HepG2 (cell line): ENCODE results near the gene ADAM10. TPM values are rescaled to one million over a fixed set of nuclear protein-coding genes. Genes with fewer than 3 reads are reported as not detected.
"Not testable (repeated sequence)": the region's sequence is repeated elsewhere in the genome, so short reads cannot be mapped to it uniquely, and the experiment has no call there.

Experiments
- ATAC-seq: fragments of 200-7000 bp; cut with Tn5 transposase; 3 replicates; pipeline ENCODE4 v1.9.1; 2020; ENCODE audit warnings: mild to moderate bottlenecking, moderate library complexity
- BruUV-seq: library from RNA; stranded (reverse); fragments of 400-500 nt; replicated peaks from 2 replicates; lab custom pipeline; 2021; lab: Mats Ljungman, UMichigan
- CTCF ChIA-PET: fragments of 300-600 bp; formaldehyde crosslinking; extraction: SDS; loops from one replicate; lab custom pipeline; 2021; ENCODE audit warnings: low total read pairs, inconsistent platforms, low intra/inter-chr PET ratio; lab: Yijun Ruan, JAX
- POLR2A ChIA-PET: fragments of 350-600 bp; sonication (Branson Sonifier 250); formaldehyde crosslinking; loops from one replicate; lab custom pipeline; 2020; ENCODE audit warnings: antibody characterized with exemption, inconsistent platforms; lab: Yijun Ruan, JAX
- DNase-seq: peaks from one replicate; pipeline ENCODE4 v3.0.0-alpha.2; 2015; ENCODE audit warnings: low spot score
- FAIRE-seq: peaks from 3 replicates; lab custom pipeline; 2011; peaks lifted over from hg19 to GRCh38; lab: Jason Lieb, UNC
- H2AFZ ChIP-seq: one replicate; pipeline ENCODE4 v1.6.1; 2011; ENCODE audit warnings: low read length, inconsistent platforms
- H3K27ac ChIP-seq: fragments of 300-600 bp; 3 replicates; pipeline ENCODE4 v1.8.0; 2011; ENCODE audit warnings: mixed run types, mild to moderate bottlenecking, mixed read lengths, low read length, inconsistent platforms; ENCODE audit not compliant: insufficient read depth; ENCODE audit errors: extremely low read length
- H3K27me3 ChIP-seq, 2 experiments: fragments of 200-600 bp in 1 of 2; 2 replicates in 1 of 2; 3 replicates in 1 of 2; pipeline versions ENCODE4 v1.6.0 to v1.8.0; 2011; ENCODE audit warnings: low read length in 2 of 2, mild to moderate bottlenecking in 2 of 2, moderate library complexity in 2 of 2, inconsistent platforms in 1 of 2; ENCODE audit not compliant: insufficient read depth in 2 of 2, control insufficient read depth in 1 of 2
- H3K36me3 ChIP-seq, 2 experiments: fragments of 200-600 bp in 1 of 2; replicated peaks in 1 of 2; 2 replicates in 1 of 2; 3 replicates in 1 of 2; pipeline versions ENCODE4 v1.5.1 to v1.8.0; 2011; ENCODE audit warnings: low read length in 2 of 2, inconsistent platforms in 1 of 2; ENCODE audit not compliant: insufficient read depth in 2 of 2, control insufficient read depth in 1 of 2
- H3K4me1 ChIP-seq: 2 replicates; pipeline ENCODE4 v1.5.1; 2012; ENCODE audit warnings: low read length, inconsistent platforms; ENCODE audit not compliant: insufficient read depth
- H3K4me2 ChIP-seq: 2 replicates; pipeline ENCODE4 v1.6.0; 2011; ENCODE audit warnings: low read depth, low read length, inconsistent platforms
- H3K4me3 ChIP-seq, 3 experiments: fragments of 200-600 bp in 1 of 3; sonication (generic), shearing (Covaris generic) in 1 of 3; replicated peaks in 1 of 3; 2 replicates each; pipeline ENCODE4 v1.5.1; 2011 to 2016; ENCODE audit warnings: low read length in 3 of 3, inconsistent platforms in 2 of 3, low read depth in 2 of 3, mild to moderate bottlenecking in 2 of 3, control low read depth in 1 of 3, mixed read lengths in 1 of 3; ENCODE audit not compliant: insufficient read depth in 1 of 3
- H3K79me2 ChIP-seq: one replicate; pipeline ENCODE4 v1.6.1; 2011; ENCODE audit warnings: low read length, inconsistent platforms; ENCODE audit not compliant: insufficient read depth
- H3K9ac ChIP-seq: 2 replicates; pipeline ENCODE4 v1.6.0; 2011; ENCODE audit warnings: mild to moderate bottlenecking, low read depth, low read length, inconsistent platforms; ENCODE audit not compliant: insufficient read depth
- H3K9me3 ChIP-seq: 2 replicates; pipeline ENCODE4 v1.5.1; 2012; ENCODE audit warnings: mild to moderate bottlenecking, low read length
- H4K20me1 ChIP-seq: 2 replicates; pipeline ENCODE4 v1.6.0; 2011; ENCODE audit warnings: inconsistent platforms, mild to moderate bottlenecking, low read length, moderate library complexity; ENCODE audit not compliant: insufficient read depth
- FOSL2 ChIP-seq: sonication (generic); formaldehyde crosslinking; IDR thresholded peaks from 2 replicates; pipeline ENCODE4 v1.4.0; 2020; ENCODE audit warnings: missing genetic modification reagents
- HOXA9 ChIP-seq: sonication (generic); formaldehyde crosslinking; IDR thresholded peaks from 2 replicates; pipeline ENCODE4 v1.8.1; 2022; ENCODE audit warnings: missing genetic modification reagents, mild to moderate bottlenecking, moderate library complexity, borderline replicate concordance
- SAFB2 ChIP-seq: sonication (generic); formaldehyde crosslinking; IDR thresholded peaks from 2 replicates; pipeline ENCODE4 v1.5.1; 2020; ENCODE audit warnings: missing genetic modification reagents, low read depth, mild to moderate bottlenecking, borderline replicate concordance
- SMAD3 ChIP-seq: sonication (generic); formaldehyde crosslinking; IDR thresholded peaks from 2 replicates; pipeline ENCODE4 v1.4.0; 2020; ENCODE audit warnings: missing genetic modification reagents
- SSRP1 ChIP-seq: IDR thresholded peaks from 2 replicates; pipeline ENCODE4 v1.6.1; 2016; ENCODE audit warnings: control low read depth
- SUZ12 ChIP-seq: fragments of 150-350 bp; IDR thresholded peaks from 2 replicates; pipeline ENCODE4 v1.6.1; 2014; ENCODE audit warnings: low read depth, low read length
- ZNF335 ChIP-seq: sonication (generic); formaldehyde crosslinking; IDR thresholded peaks from 2 replicates; pipeline ENCODE4 v1.4.0; 2020; ENCODE audit warnings: missing genetic modification reagents
- ZNF337 ChIP-seq: sonication (generic); formaldehyde crosslinking; IDR thresholded peaks from 2 replicates; pipeline ENCODE4 v1.5.1; 2020; ENCODE audit warnings: missing genetic modification reagents, low read depth, mild to moderate bottlenecking, borderline replicate concordance
- ZNF44 ChIP-seq: sonication (generic); formaldehyde crosslinking; IDR thresholded peaks from 2 replicates; pipeline ENCODE4 v1.5.1; 2020; ENCODE audit warnings: mild to moderate bottlenecking, missing genetic modification reagents
- ZNF460 ChIP-seq: sonication (generic); formaldehyde crosslinking; IDR thresholded peaks from 2 replicates; pipeline ENCODE4 v1.5.1; 2020; ENCODE audit warnings: missing genetic modification reagents, mild to moderate bottlenecking, borderline replicate concordance
- WGBS: methylation state at CpG from one replicate; pipeline ENCODE4 v1.1.6; 2017; ENCODE audit warnings: low lambda C conversion rate; 5-methylcytosine and 5-hydroxymethylcytosine counted together
- in situ Hi-C: cut with HindIII; loops from 2 replicates; pipeline ENCODE4 v1.10.0; 2017; ENCODE audit warnings: low pct_unique_long_range_greater_than_20kb; ENCODE audit not compliant: extremely low pct_ligation_motif_present
- intact Hi-C: fragments of 100-400 bp; cut with micrococcal nuclease; formaldehyde crosslinking; loops from one replicate; pipeline ENCODE4 v1.10.0; 2022; ENCODE audit not compliant: unreplicated experiment
- polyA plus RNA-seq, 8 experiments: library from polyadenylated mRNA; depleted of rRNA in 3 of 8; stranded (reverse) in 7 of 8; unstranded in 1 of 8; fragments of >200 nt; fragmentation: Illumina TruSeq in 4 of 8; extraction: Trizol in 4 of 8; gene quantifications; 2 replicates each; pipeline versions ENCODE4 v1.2.1 to v1.2.3, GENCODE V29; 2011 to 2016; ENCODE audit warnings: low read depth in 4 of 8, missing spikeins in 1 of 8, mixed read lengths in 1 of 8; ENCODE audit not compliant: insufficient read depth in 1 of 8
- total RNA-seq, 5 experiments: library from RNA; depleted of rRNA; stranded (reverse); fragments of >200 nt; fragmentation: Illumina TruSeq; extraction: Trizol; gene quantifications; 2 replicates each; pipeline ENCODE4 v1.2.3, GENCODE V29; 2016; ENCODE audit warnings: low read depth in 1 of 5
- TF ChIP-seq, protein P1 (sequence below): sonication (generic); formaldehyde crosslinking; IDR thresholded peaks from 2 replicates; pipeline ENCODE4 v1.8.1; 2023; ENCODE audit warnings: missing genetic modification reagents, inconsistent platforms, borderline replicate concordance
- TF ChIP-seq, protein P2 (sequence below): sonication (generic); formaldehyde crosslinking; IDR thresholded peaks from 2 replicates; pipeline ENCODE4 v1.4.0; 2020; ENCODE audit warnings: missing genetic modification reagents, borderline replicate concordance
- TF ChIP-seq, protein P3 (sequence below): sonication (generic); formaldehyde crosslinking; conservative IDR thresholded peaks from 2 replicates; pipeline ENCODE4 v1.4.0; 2020; ENCODE audit warnings: missing genetic modification reagents
- TF ChIP-seq, protein P4 (sequence below): sonication (generic); formaldehyde crosslinking; IDR thresholded peaks from 2 replicates; pipeline ENCODE4 v1.5.0; 2020; ENCODE audit warnings: mild to moderate bottlenecking, missing genetic modification reagents, borderline replicate concordance
- TF ChIP-seq, protein P5 (sequence below): sonication (generic); formaldehyde crosslinking; conservative IDR thresholded peaks from 2 replicates; pipeline ENCODE4 v1.8.1; 2023; ENCODE audit warnings: missing genetic modification reagents

ADAM10 gene
- total and polyA plus RNA-seq, 2 of the 13 experiments (the other 11 are each of a cell fraction or from before 2014, with no cell fraction given) = 92.7 to 125 TPM

DNA sequence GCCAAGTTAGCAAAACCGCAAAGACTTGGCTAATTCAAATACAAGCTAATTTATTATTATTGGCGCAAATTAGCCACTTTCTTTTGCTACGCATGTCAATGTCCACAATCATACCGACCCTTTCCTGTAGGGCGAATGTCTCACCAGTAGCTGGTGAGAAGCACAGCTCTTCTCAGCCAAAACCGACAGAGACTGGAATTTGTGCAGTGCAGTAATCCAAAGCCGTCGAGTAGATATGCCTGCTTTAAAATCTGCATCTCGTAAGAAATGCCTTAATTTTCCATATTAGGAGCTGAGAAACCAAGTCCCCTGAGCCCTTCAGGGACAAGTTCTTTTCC is 21.0 kb upstream of the ADAM10 start (continued):
- TF ChIP-seq, protein P1, sequence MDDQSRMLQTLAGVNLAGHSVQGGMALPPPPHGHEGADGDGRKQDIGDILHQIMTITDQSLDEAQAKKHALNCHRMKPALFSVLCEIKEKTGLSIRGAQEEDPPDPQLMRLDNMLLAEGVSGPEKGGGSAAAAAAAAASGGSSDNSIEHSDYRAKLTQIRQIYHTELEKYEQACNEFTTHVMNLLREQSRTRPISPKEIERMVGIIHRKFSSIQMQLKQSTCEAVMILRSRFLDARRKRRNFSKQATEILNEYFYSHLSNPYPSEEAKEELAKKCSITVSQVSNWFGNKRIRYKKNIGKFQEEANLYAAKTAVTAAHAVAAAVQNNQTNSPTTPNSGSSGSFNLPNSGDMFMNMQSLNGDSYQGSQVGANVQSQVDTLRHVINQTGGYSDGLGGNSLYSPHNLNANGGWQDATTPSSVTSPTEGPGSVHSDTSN (CRISPR knock-in tag) = no peak
- TF ChIP-seq SUZ12 (no peak), SSRP1 (peak; percentile 40; the same call in 1 of the 2 replicates), SMAD3 (CRISPR knock-in tag) (0 out of 2 replicates have a peak, but pooled peaks have one; percentile 1), ZNF337 (0 out of 2 replicates have a peak, but pooled peaks have one; percentile 2), ZNF460 (CRISPR knock-in tag) (no peak), FOSL2 (CRISPR knock-in tag) (no peak), ZNF335 (CRISPR knock-in tag) (no peak), HOXA9 (CRISPR knock-in tag) (no peak), ZNF44 (CRISPR knock-in tag) (0 out of 2 replicates have a peak, but pooled peaks have one; percentile 0), SAFB2 (CRISPR knock-in tag) (no peak)
- TF ChIP-seq, protein P2, sequence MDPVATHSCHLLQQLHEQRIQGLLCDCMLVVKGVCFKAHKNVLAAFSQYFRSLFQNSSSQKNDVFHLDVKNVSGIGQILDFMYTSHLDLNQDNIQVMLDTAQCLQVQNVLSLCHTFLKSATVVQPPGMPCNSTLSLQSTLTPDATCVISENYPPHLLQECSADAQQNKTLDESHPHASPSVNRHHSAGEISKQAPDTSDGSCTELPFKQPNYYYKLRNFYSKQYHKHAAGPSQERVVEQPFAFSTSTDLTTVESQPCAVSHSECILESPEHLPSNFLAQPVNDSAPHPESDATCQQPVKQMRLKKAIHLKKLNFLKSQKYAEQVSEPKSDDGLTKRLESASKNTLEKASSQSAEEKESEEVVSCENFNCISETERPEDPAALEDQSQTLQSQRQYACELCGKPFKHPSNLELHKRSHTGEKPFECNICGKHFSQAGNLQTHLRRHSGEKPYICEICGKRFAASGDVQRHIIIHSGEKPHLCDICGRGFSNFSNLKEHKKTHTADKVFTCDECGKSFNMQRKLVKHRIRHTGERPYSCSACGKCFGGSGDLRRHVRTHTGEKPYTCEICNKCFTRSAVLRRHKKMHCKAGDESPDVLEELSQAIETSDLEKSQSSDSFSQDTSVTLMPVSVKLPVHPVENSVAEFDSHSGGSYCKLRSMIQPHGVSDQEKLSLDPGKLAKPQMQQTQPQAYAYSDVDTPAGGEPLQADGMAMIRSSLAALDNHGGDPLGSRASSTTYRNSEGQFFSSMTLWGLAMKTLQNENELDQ (CRISPR knock-in tag) = no peak
- TF ChIP-seq, protein P3, sequence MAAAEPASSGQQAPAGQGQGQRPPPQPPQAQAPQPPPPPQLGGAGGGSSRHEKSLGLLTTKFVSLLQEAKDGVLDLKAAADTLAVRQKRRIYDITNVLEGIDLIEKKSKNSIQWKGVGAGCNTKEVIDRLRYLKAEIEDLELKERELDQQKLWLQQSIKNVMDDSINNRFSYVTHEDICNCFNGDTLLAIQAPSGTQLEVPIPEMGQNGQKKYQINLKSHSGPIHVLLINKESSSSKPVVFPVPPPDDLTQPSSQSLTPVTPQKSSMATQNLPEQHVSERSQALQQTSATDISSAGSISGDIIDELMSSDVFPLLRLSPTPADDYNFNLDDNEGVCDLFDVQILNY (CRISPR knock-in tag) = no peak
- TF ChIP-seq, protein P4, sequence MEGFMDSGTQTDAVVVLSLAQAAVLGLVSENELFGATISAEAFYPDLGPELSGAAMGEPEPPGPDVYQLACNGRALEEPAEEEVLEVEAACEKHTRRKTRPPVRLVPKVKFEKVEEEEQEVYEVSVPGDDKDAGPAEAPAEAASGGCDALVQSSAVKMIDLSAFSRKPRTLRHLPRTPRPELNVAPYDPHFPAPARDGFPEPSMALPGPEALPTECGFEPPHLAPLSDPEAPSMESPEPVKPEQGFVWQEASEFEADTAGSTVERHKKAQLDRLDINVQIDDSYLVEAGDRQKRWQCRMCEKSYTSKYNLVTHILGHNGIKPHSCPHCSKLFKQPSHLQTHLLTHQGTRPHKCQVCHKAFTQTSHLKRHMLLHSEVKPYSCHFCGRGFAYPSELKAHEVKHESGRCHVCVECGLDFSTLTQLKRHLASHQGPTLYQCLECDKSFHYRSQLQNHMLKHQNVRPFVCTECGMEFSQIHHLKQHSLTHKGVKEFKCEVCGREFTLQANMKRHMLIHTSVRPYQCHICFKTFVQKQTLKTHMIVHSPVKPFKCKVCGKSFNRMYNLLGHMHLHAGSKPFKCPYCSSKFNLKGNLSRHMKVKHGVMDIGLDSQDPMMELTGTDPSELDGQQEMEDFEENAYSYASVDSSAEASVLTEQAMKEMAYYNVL (CRISPR knock-in tag) = 0 out of 2 replicates have a peak, but pooled peaks have one; percentile 4
- TF ChIP-seq, protein P5, sequence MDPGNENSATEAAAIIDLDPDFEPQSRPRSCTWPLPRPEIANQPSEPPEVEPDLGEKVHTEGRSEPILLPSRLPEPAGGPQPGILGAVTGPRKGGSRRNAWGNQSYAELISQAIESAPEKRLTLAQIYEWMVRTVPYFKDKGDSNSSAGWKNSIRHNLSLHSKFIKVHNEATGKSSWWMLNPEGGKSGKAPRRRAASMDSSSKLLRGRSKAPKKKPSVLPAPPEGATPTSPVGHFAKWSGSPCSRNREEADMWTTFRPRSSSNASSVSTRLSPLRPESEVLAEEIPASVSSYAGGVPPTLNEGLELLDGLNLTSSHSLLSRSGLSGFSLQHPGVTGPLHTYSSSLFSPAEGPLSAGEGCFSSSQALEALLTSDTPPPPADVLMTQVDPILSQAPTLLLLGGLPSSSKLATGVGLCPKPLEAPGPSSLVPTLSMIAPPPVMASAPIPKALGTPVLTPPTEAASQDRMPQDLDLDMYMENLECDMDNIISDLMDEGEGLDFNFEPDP (CRISPR knock-in tag) = 0 out of 2 replicates have a peak, but pooled peaks have one; percentile 28
- TF ChIP-seq, all 625 proteins: peak for 9

DNA sequence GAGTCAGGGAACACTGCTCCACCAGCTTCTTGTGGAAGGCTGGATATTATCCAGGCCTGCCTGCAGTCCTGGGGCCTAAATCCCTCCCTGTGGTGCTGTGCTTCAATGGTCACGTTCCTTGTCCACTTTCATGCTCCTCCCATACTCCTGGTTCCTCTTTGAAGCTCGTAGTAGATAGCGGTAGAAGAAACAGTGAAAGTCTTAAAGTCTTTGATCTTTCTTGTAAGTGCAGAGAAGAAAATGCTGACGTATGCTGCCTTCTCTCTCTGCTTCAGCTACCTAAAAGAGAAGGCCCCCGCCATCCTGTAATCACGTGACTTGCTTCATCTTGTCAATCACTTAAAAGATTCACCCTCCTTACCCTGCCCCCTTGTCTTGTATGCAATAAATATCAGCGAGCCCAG is 19.1 kb upstream of the ADAM10 start:
- DNase-seq, H3K36me3 ChIP-seq, H3K27me3 ChIP-seq, H3K4me3 ChIP-seq, POLR2A ChIA-PET, ATAC-seq, BruUV-seq, H3K27ac ChIP-seq, CTCF ChIA-PET, H2AFZ ChIP-seq, in situ Hi-C loops, FAIRE-seq, H3K9ac ChIP-seq, H3K4me2 ChIP-seq, H3K9me3 ChIP-seq, intact Hi-C loops, H4K20me1 ChIP-seq: not testable (repeated sequence)
- Histone ChIP-seq H3K4me1 (peaks cover 18% of the 10 kb centered on the region), H3K79me2 (peaks cover 19% of the 10 kb centered on the region)
- WGBS = 71% methylated on average over 7 of the region's 7 CpGs
